NCI-H526 (cell line): ENCODE data around the gene ELMOD3.

Experiments
- DNase-seq, 2 experiments: peaks; one replicate each; lab custom pipeline; 2025; lab: John Stamatoyannopoulos, UW

ELMOD3 gene

DNA sequence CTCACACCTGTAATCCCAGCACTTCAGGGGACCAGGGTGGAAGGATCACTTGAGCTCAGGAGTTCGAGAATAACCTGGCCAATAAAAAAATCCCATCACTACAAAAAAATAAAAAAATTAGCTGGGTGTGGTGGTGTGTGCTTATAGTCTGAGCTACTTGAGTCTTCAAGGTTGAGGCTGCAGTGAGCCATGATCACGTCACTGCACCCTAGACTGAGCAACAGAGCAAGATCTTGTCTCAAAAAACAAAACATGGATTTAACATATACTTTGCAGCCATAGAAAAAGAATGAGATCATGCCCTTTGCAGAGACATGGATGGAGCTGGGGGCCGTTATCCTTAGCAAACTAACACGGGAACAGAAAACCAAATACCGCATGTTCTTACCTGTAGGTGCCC lies 86.2 kb downstream of the ELMOD3 start:
- DNase-seq, result no peak
